ENCODE results near the gene SEC14L2. TPM values are rescaled to one million over a fixed set of nuclear protein-coding genes. Genes with fewer than 3 reads are reported as not detected.
A peak's percentile ranks its signal among the peaks of the same experiment; 100 is the strongest.

Gene SEC14L2
- total RNA-seq, 1 donor, result 16.6 TPM

DNA sequence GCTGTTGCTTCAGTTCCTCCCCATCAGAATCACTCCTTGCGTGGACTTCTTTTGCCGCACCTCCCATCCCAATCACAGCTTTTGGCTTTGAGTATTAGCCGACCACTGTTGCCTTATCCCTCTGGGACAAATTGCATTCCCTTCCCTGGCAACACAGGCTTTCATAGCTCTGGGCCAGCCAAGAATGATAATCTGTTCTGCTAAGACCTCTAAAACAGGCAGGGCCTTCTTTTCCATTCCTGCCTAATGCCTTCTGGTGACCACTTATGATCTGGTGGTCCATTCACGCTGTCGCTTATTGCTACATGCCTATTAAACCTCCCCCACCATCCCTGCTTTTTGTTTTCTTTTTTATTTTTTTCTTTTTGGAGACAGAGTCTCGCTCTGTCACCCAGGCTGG lies 9.6 kb downstream of the SEC14L2 start:
- no peak overlapping the region for H2AFZ ChIP-seq (ENCODE audit: low read length)
- H4K20me1 ChIP-seq (ENCODE audit: insufficient read depth, low read length), result peaks cover 9% of the 10 kb centered on the region
- DNase-seq (ENCODE audit: insufficient read length, low spot score, missing footprints), result no peak
- H3K4me1 ChIP-seq (ENCODE audit: insufficient read depth, low read length), result peaks cover 33% of the 10 kb centered on the region
- peak overlapping the region; percentile 28 for H3K27ac ChIP-seq (ENCODE audit: low read depth, low read length)
- TF ChIP-seq, protein P1, sequence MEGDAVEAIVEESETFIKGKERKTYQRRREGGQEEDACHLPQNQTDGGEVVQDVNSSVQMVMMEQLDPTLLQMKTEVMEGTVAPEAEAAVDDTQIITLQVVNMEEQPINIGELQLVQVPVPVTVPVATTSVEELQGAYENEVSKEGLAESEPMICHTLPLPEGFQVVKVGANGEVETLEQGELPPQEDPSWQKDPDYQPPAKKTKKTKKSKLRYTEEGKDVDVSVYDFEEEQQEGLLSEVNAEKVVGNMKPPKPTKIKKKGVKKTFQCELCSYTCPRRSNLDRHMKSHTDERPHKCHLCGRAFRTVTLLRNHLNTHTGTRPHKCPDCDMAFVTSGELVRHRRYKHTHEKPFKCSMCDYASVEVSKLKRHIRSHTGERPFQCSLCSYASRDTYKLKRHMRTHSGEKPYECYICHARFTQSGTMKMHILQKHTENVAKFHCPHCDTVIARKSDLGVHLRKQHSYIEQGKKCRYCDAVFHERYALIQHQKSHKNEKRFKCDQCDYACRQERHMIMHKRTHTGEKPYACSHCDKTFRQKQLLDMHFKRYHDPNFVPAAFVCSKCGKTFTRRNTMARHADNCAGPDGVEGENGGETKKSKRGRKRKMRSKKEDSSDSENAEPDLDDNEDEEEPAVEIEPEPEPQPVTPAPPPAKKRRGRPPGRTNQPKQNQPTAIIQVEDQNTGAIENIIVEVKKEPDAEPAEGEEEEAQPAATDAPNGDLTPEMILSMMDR (IDR thresholded peaks at IDR 0.05; ENCODE audit: extremely low read depth, low read depth, low read length), result no peak
- H3K79me2 ChIP-seq (ENCODE audit: insufficient read depth, low read length), result peaks cover 39% of the 10 kb centered on the region
- H3K36me3 ChIP-seq (ENCODE audit: insufficient read depth, low read length), result peaks cover 56% of the 10 kb centered on the region
- H3K4me3 ChIP-seq (ENCODE audit: insufficient read depth, low read length), result no peak overlapping the region
- no peak overlapping the region for H3K4me2 ChIP-seq (ENCODE audit: insufficient read depth, low read length)
- no peaks in the 10 kb centered on the region for H3K27me3 ChIP-seq (ENCODE audit: insufficient read depth, low read length)
- H3K9me3 ChIP-seq (ENCODE audit: low read depth, low read length), result no peaks in the 10 kb centered on the region

DNA sequence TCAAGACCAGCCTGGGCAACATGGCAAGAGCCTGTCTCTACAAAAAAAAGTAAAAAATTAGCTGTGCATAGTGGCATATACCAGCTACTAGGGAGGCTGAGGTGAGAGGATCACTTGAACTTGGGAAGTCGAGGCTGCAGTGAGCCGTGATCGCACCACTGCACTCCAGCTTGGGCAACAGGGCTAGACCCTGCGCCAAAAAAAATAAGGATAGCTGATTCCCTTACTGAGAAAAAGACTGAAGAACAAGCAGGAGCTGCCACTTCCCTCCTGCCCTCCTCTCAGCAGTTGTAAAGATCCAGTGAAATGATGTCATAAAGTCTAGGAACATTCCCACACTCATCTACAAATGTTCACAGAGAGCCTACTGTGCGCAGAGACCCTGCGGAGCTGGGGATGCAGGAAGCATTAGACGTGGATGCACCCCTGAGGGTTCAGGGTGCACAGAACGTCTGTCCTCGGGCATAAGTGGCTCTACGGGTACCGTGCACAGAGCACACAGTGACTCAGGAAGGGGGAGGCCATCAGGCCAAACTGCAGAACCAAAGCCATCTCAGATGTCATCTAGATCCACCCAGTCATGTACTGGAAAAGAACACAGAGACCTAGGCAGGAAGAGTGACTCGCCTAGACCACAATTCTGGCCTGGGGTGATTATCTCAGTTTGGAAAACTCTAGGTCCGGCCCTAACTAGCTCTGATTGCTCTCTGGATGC lies 11.7 kb downstream of the SEC14L2 start:
- H3K9me3 ChIP-seq (ENCODE audit: low read depth, low read length), result no peaks in the 10 kb centered on the region
- peak overlapping the region; percentile 8 for H3K4me2 ChIP-seq (ENCODE audit: insufficient read depth, low read length)
- no peak overlapping the region for H3K4me3 ChIP-seq (ENCODE audit: insufficient read depth, low read length)
- TF ChIP-seq, protein P1 (IDR thresholded peaks at IDR 0.05; ENCODE audit: extremely low read depth, low read depth, low read length), result no peak
- H3K36me3 ChIP-seq (ENCODE audit: insufficient read depth, low read length), result peaks cover 69% of the 10 kb centered on the region
- peak overlapping the region; percentile 62 for H3K27ac ChIP-seq (ENCODE audit: low read depth, low read length)
- no peak overlapping the region for H2AFZ ChIP-seq (ENCODE audit: low read length)
- DNase-seq (ENCODE audit: insufficient read length, low spot score, missing footprints), result peak; percentile 81
- H4K20me1 ChIP-seq (ENCODE audit: insufficient read depth, low read length), result no peaks in the 10 kb centered on the region
- H3K27me3 ChIP-seq (ENCODE audit: insufficient read depth, low read length), result no peaks in the 10 kb centered on the region
- H3K79me2 ChIP-seq (ENCODE audit: insufficient read depth, low read length), result peaks cover 22% of the 10 kb centered on the region
- peaks cover 24% of the 10 kb centered on the region for H3K4me1 ChIP-seq (ENCODE audit: insufficient read depth, low read length)

GRCh38 chr22:30411780-30412179 lies 15.0 kb downstream of the SEC14L2 start:
- Histone ChIP-seq H3K4me2 (ENCODE audit: insufficient read depth, low read length) (no peak overlapping the region), H3K27ac (ENCODE audit: low read depth, low read length) (no peak overlapping the region), H3K4me3 (ENCODE audit: insufficient read depth, low read length) (no peak overlapping the region), H3K9me3 (ENCODE audit: low read depth, low read length) (no peaks in the 10 kb centered on the region), H3K4me1 (ENCODE audit: insufficient read depth, low read length) (peaks cover 35% of the 10 kb centered on the region), H2AFZ (ENCODE audit: low read length) (no peak overlapping the region), H3K79me2 (ENCODE audit: insufficient read depth, low read length) (no peaks in the 10 kb centered on the region), H4K20me1 (ENCODE audit: insufficient read depth, low read length) (no peaks in the 10 kb centered on the region), H3K27me3 (ENCODE audit: insufficient read depth, low read length) (no peaks in the 10 kb centered on the region), H3K36me3 (ENCODE audit: insufficient read depth, low read length) (peaks cover 84% of the 10 kb centered on the region)
- DNase-seq (ENCODE audit: insufficient read length, low spot score, missing footprints), result no peak
- TF ChIP-seq, protein P1 (IDR thresholded peaks at IDR 0.05; ENCODE audit: extremely low read depth, low read depth, low read length), result no peak

DNA sequence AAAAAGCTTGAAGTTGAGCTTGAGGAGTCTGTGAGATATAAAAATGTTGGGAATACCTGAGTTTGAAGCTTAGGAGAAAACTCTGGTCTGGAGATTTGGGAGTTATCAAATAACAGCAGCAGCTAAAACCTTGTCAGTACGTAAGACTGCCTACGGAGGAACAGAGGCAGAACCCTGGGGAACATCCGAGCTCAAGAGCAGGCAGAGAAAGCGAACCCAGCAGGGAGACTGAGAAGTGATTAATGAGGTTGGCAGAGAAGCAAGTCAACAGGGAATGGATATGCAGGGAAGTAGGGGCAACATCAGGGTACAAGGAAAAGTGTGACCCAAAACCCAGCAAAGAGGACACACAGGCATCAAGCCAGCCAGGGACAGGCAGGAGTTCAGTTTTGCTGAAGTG lies 16.2 kb downstream of the SEC14L2 start:
- Histone ChIP-seq H3K79me2 (ENCODE audit: insufficient read depth, low read length) (peaks cover 2% of the 10 kb centered on the region), H3K9me3 (ENCODE audit: low read depth, low read length) (no peaks in the 10 kb centered on the region), H2AFZ (ENCODE audit: low read length) (no peak overlapping the region), H3K4me1 (ENCODE audit: insufficient read depth, low read length) (peaks cover 35% of the 10 kb centered on the region), H3K4me3 (ENCODE audit: insufficient read depth, low read length) (no peak overlapping the region), H3K27ac (ENCODE audit: low read depth, low read length) (no peak overlapping the region), H4K20me1 (ENCODE audit: insufficient read depth, low read length) (no peaks in the 10 kb centered on the region), H3K27me3 (ENCODE audit: insufficient read depth, low read length) (no peaks in the 10 kb centered on the region), H3K36me3 (ENCODE audit: insufficient read depth, low read length) (peaks cover 84% of the 10 kb centered on the region), H3K4me2 (ENCODE audit: insufficient read depth, low read length) (no peak overlapping the region)
- no peak for DNase-seq (ENCODE audit: insufficient read length, low spot score, missing footprints)
- TF ChIP-seq, protein P1 (IDR thresholded peaks at IDR 0.05; ENCODE audit: extremely low read depth, low read depth, low read length), result no peak
